ENCODE data around the gene CUEDC2. TPM values are rescaled to one million over a fixed set of nuclear protein-coding genes. Genes with fewer than 3 reads are reported as not detected.

CUEDC2 gene
- total RNA-seq, 1 donor from 2014 or later: 57.7 TPM

GRCh38 chr10:102429468-102429867 lies 2.9 kb downstream of the CUEDC2 start:
- Mint-ChIP-seq H3K27ac (ENCODE audit: unreplicated experiment) (no peak overlapping the region), H3K4me1 (ENCODE audit: low read depth) (peaks cover 13% of the 10 kb centered on the region), H3K4me3 (ENCODE audit: unreplicated experiment) (no peak overlapping the region), H3K27me3 (ENCODE audit: low read depth) (no peaks in the 10 kb centered on the region), H3K9me3 (ENCODE audit: low read depth) (no peaks in the 10 kb centered on the region), H3K36me3 (ENCODE audit: low read depth) (no peaks in the 10 kb centered on the region)
- no peak for DNase-seq (ENCODE audit: low spot score)
- no peak for TF ChIP-seq CTCF (IDR thresholded peaks at IDR 0.05)

- H3K36me3 Mint-ChIP-seq (ENCODE audit: low read depth): peaks cover 1% of the 10 kb centered on the region
- H3K4me3 Mint-ChIP-seq (ENCODE audit: unreplicated experiment): no peak overlapping the region
- no peak overlapping the region for H3K27ac Mint-ChIP-seq (ENCODE audit: unreplicated experiment)
- H3K4me1 Mint-ChIP-seq (ENCODE audit: low read depth): peaks cover 21% of the 10 kb centered on the region
- TF ChIP-seq CTCF (IDR thresholded peaks at IDR 0.05): no peak
- H3K27me3 Mint-ChIP-seq (ENCODE audit: low read depth): no peaks in the 10 kb centered on the region
- no peaks in the 10 kb centered on the region for H3K9me3 Mint-ChIP-seq (ENCODE audit: low read depth)
- no peak for DNase-seq (ENCODE audit: low spot score)
Measured at GRCh38 chr10:102426803-102427287, 5.5 kb downstream of the CUEDC2 start.

GRCh38 chr10:102425444-102425843 lies 6.9 kb downstream of the CUEDC2 start:
- no peak for DNase-seq (ENCODE audit: low spot score)
- Mint-ChIP-seq H3K36me3 (ENCODE audit: low read depth) (peaks cover 1% of the 10 kb centered on the region), H3K4me1 (ENCODE audit: low read depth) (peaks cover 18% of the 10 kb centered on the region), H3K9me3 (ENCODE audit: low read depth) (no peaks in the 10 kb centered on the region), H3K27me3 (ENCODE audit: low read depth) (no peaks in the 10 kb centered on the region), H3K4me3 (ENCODE audit: unreplicated experiment) (no peak overlapping the region), H3K27ac (ENCODE audit: unreplicated experiment) (no peak overlapping the region)
- no peak for TF ChIP-seq CTCF (IDR thresholded peaks at IDR 0.05)

GRCh38 chr10:102424916-102425315 lies 7.5 kb downstream of the CUEDC2 start:
- no peak overlapping the region for H3K4me3 Mint-ChIP-seq (ENCODE audit: unreplicated experiment)
- no peaks in the 10 kb centered on the region for H3K27me3 Mint-ChIP-seq (ENCODE audit: low read depth)
- no peaks in the 10 kb centered on the region for H3K9me3 Mint-ChIP-seq (ENCODE audit: low read depth)
- peaks cover 24% of the 10 kb centered on the region for H3K4me1 Mint-ChIP-seq (ENCODE audit: low read depth)
- no peak overlapping the region for H3K27ac Mint-ChIP-seq (ENCODE audit: unreplicated experiment)
- TF ChIP-seq CTCF (IDR thresholded peaks at IDR 0.05): no peak
- no peak for DNase-seq (ENCODE audit: low spot score)
- H3K36me3 Mint-ChIP-seq (ENCODE audit: low read depth): peaks cover 1% of the 10 kb centered on the region

GRCh38 chr10:102424145-102424544 lies 8.2 kb downstream of the CUEDC2 start:
- Mint-ChIP-seq H3K27me3 (ENCODE audit: low read depth) (no peaks in the 10 kb centered on the region), H3K36me3 (ENCODE audit: low read depth) (peaks cover 1% of the 10 kb centered on the region)

More at GRCh38 chr10:102424145-102424544, 8.2 kb downstream of the CUEDC2 start:
- TF ChIP-seq CTCF (IDR thresholded peaks at IDR 0.05): no peak
- DNase-seq (ENCODE audit: low spot score): no peak
- H3K4me3 Mint-ChIP-seq (ENCODE audit: unreplicated experiment): no peak overlapping the region
- H3K9me3 Mint-ChIP-seq (ENCODE audit: low read depth): no peaks in the 10 kb centered on the region
- H3K27ac Mint-ChIP-seq (ENCODE audit: unreplicated experiment): no peak overlapping the region
- H3K4me1 Mint-ChIP-seq (ENCODE audit: low read depth): peaks cover 31% of the 10 kb centered on the region

Measured in chondrocyte (in vitro differentiated cells).